Endothelial cell of hepatic sinusoid (primary cell): ENCODE results near the gene MUC2.

Experiments used
- in situ Hi-C: cut with HindIII; loops from 2 replicates; pipeline ENCODE4 v1.10.0; 2017; ENCODE audit warnings: low sequenced_read_pairs

The MUC2 gene

GRCh38 chr11:1050581-1051355 is 23.9 kb upstream of the MUC2 start:
- in situ Hi-C loops, result loop anchor here (5.0 to 25.0 kb wide), 3 partner anchors 53 to 162 kb away; partner anchors contain the start of gene MUC5B

- in situ Hi-C loops, result loop anchor here (5.0 to 25.0 kb wide), 3 partner anchors 54 to 161 kb away; partner anchors contain the start of gene MUC5B
These were observed 23.1 kb upstream of the MUC2 start for GRCh38 chr11:1051356-1052132.

- in situ Hi-C loops, result loop anchor here (5.0 to 25.0 kb wide), 3 partner anchors 55 to 160 kb away; partner anchors contain the start of gene MUC5B
These were observed 22.3 kb upstream of the MUC2 start for GRCh38 chr11:1052133-1053011.

GRCh38 chr11:1053121-1053901 is 21.4 kb upstream of the MUC2 start:
- in situ Hi-C loops, result loop anchor here (5.0 to 25.0 kb wide), 3 partner anchors 56 to 159 kb away; partner anchors contain the start of gene MUC5B

GRCh38 chr11:1054143-1055108 is 20.2 kb upstream of the MUC2 start:
- in situ Hi-C loops, result loop anchor here (5.0 to 25.0 kb wide), 3 partner anchors 57 to 158 kb away; partner anchors contain the start of gene MUC5B

- in situ Hi-C loops, result loop anchor here (25.0 kb wide), 1 partner anchor 157 kb away; the partner anchor contains the start of gene MUC5B
These were observed 19.5 kb upstream of the MUC2 start for GRCh38 chr11:1055109-1055703.

- in situ Hi-C loops, result loop anchor here (25.0 kb wide), 1 partner anchor 156 kb away; the partner anchor contains the start of gene MUC5B
These were observed 18.5 kb upstream of the MUC2 start for GRCh38 chr11:1055990-1056771.

GRCh38 chr11:1057806-1058205 is 16.9 kb upstream of the MUC2 start:
- in situ Hi-C loops, result loop anchor here (25.0 kb wide), 1 partner anchor 154 kb away; the partner anchor contains the start of gene MUC5B

- in situ Hi-C loops, result loop anchor here (25.0 kb wide), 1 partner anchor 153 kb away; the partner anchor contains the start of gene MUC5B
These were observed 14.9 kb upstream of the MUC2 start for GRCh38 chr11:1059759-1060158.

- in situ Hi-C loops, result loop anchor here (25.0 kb wide), 1 partner anchor 152 kb away; the partner anchor contains the start of gene MUC5B
These were observed 14.3 kb upstream of the MUC2 start for GRCh38 chr11:1060410-1060809.

- in situ Hi-C loops, result loop anchor here (25.0 kb wide), 1 partner anchor 151 kb away; the partner anchor contains the start of gene MUC5B
These were observed 13.6 kb upstream of the MUC2 start for GRCh38 chr11:1060852-1061616.

GRCh38 chr11:1062075-1062820 is 12.4 kb upstream of the MUC2 start:
- in situ Hi-C loops, result loop anchor here (25.0 kb wide), 1 partner anchor 150 kb away; the partner anchor contains the start of gene MUC5B

- in situ Hi-C loops, result loop anchor here (25.0 kb wide), 1 partner anchor 148 kb away; the partner anchor contains the start of gene MUC5B
These were observed 10.5 kb upstream of the MUC2 start for GRCh38 chr11:1064167-1064566.

- in situ Hi-C loops, result loop anchor here (25.0 kb wide), 1 partner anchor 144 kb away; the partner anchor contains the start of gene MUC5B
These were observed 6.7 kb upstream of the MUC2 start for GRCh38 chr11:1067812-1068496.

- in situ Hi-C loops, result loop anchor here (25.0 kb wide), 1 partner anchor 143 kb away; the partner anchor contains the start of gene MUC5B
These were observed 4.9 kb upstream of the MUC2 start for GRCh38 chr11:1069740-1070139.
